Peyer's patch (tissue), 4 donors: ENCODE data around the gene SPATA33. TPM values are rescaled to one million over a fixed set of nuclear protein-coding genes. Genes with fewer than 3 reads are reported as not detected.
"Not testable (repeated sequence)": the region's sequence is repeated elsewhere in the genome, so short reads cannot be mapped to it uniquely, and the experiment has no call there.

Source experiments
- DNase-seq, 3 donors: peaks; one replicate each; pipeline ENCODE4 v3.0.0-alpha.2; 2017 to 2019
- H3K27ac ChIP-seq, 4 donors: fragments of 200-600 bp; sonication (generic); one replicate each; pipeline ENCODE4 v1.5.1; 2016 to 2019
- H3K27me3 ChIP-seq, 2 donors: fragments of 200-600 bp; sonication (generic); one replicate each; pipeline ENCODE4 v1.5.1; 2019
- H3K36me3 ChIP-seq, 3 donors: fragments of 200-600 bp; sonication (generic); one replicate each; pipeline ENCODE4 v1.5.1; 2016 to 2019
- H3K4me1 ChIP-seq, 4 donors: fragments of 200-600 bp; sonication (generic); one replicate each; pipeline ENCODE4 v1.5.1; 2016 to 2019
- H3K4me3 ChIP-seq, 4 donors: fragments of 200-600 bp; sonication (generic); 1 replicate in 3 of 4; 2 replicates in 1 of 4; pipeline ENCODE4 v1.5.1; 2016 to 2019; ENCODE audit warnings: mild to moderate bottlenecking in 1 of 4
- H3K9me3 ChIP-seq, 4 donors: fragments of 200-600 bp; sonication (generic); one replicate each; pipeline ENCODE4 v1.5.1; 2016 to 2019; ENCODE audit warnings: mild to moderate bottlenecking in 1 of 4
- POLR2A ChIP-seq, 2 donors: fragments of 450-650 bp; IDR thresholded peaks; one replicate each; pipeline ENCODE4 v1.5.1; 2017; ENCODE audit warnings: antibody characterized with exemption in 2 of 2, mild to moderate bottlenecking in 2 of 2, moderate library complexity in 2 of 2
- total RNA-seq, 4 donors: library from RNA; depleted of rRNA; stranded (reverse); fragments of >200 nt; gene quantifications; one replicate each; pipeline ENCODE4 v1.1.0, GENCODE V29; 2016
- TF ChIP-seq, protein P1 (sequence below), 6 experiments: fragments of 450-650 bp in 4 of 6; fragments of 200-600 bp in 2 of 6; sonication (generic) in 1 of 6; IDR thresholded peaks; one replicate each; pipeline ENCODE4 v1.5.1; 2017 to 2019; ENCODE audit warnings: antibody characterized with exemption in 6 of 6, mild to moderate bottlenecking in 3 of 6, moderate library complexity in 1 of 6

The SPATA33 gene
- total RNA-seq, 4 donors from 2014 or later: 13.9 to 76.7 (median 25.6) TPM

GRCh38 chr16:89690392-89690901 lies 32.8 kb downstream of the SPATA33 start:
- Histone ChIP-seq H3K4me3 (no peak overlapping the region), H3K27ac (no peak overlapping the region), H3K36me3 (peaks cover 0 to 58% (median 3%) of the 10 kb centered on the region in 3 donors), H3K4me1 (peaks cover 3 to 23% (median 8%) of the 10 kb centered on the region in 4 donors), H3K27me3 (no peaks in the 10 kb centered on the region), H3K9me3 (no peaks in the 10 kb centered on the region)
- TF ChIP-seq, protein P1, sequence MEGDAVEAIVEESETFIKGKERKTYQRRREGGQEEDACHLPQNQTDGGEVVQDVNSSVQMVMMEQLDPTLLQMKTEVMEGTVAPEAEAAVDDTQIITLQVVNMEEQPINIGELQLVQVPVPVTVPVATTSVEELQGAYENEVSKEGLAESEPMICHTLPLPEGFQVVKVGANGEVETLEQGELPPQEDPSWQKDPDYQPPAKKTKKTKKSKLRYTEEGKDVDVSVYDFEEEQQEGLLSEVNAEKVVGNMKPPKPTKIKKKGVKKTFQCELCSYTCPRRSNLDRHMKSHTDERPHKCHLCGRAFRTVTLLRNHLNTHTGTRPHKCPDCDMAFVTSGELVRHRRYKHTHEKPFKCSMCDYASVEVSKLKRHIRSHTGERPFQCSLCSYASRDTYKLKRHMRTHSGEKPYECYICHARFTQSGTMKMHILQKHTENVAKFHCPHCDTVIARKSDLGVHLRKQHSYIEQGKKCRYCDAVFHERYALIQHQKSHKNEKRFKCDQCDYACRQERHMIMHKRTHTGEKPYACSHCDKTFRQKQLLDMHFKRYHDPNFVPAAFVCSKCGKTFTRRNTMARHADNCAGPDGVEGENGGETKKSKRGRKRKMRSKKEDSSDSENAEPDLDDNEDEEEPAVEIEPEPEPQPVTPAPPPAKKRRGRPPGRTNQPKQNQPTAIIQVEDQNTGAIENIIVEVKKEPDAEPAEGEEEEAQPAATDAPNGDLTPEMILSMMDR (IDR thresholded peaks at IDR 0.05): no peak
- TF ChIP-seq POLR2A (IDR thresholded peaks at IDR 0.05): no peak
- no peak for DNase-seq

GRCh38 chr16:89691231-89691985 lies 33.8 kb downstream of the SPATA33 start:
- no peak for DNase-seq
- H3K27me3 ChIP-seq: no peaks in the 10 kb centered on the region
- TF ChIP-seq, protein P1 (IDR thresholded peaks at IDR 0.05): no peak
- TF ChIP-seq POLR2A (IDR thresholded peaks at IDR 0.05): no peak
- H3K27ac ChIP-seq: no peak overlapping the region
- no peak overlapping the region for H3K4me3 ChIP-seq
- no peaks in the 10 kb centered on the region for H3K9me3 ChIP-seq
- H3K4me1 ChIP-seq: peaks cover 3 to 31% (median 13%) of the 10 kb centered on the region in 4 donors
- peaks cover 0 to 66% (median 3%) of the 10 kb centered on the region in 3 donors for H3K36me3 ChIP-seq

GRCh38 chr16:89691986-89692569 lies 34.4 kb downstream of the SPATA33 start:
- no peaks in the 10 kb centered on the region for H3K27me3 ChIP-seq
- peaks cover 0 to 72% (median 3%) of the 10 kb centered on the region in 3 donors for H3K36me3 ChIP-seq
- no peak overlapping the region for H3K4me3 ChIP-seq
- DNase-seq: no peak
- TF ChIP-seq, protein P1 (IDR thresholded peaks at IDR 0.05): no peak
- TF ChIP-seq POLR2A (IDR thresholded peaks at IDR 0.05): no peak
- H3K4me1 ChIP-seq: peaks cover 3 to 37% (median 17%) of the 10 kb centered on the region in 4 donors
- H3K27ac ChIP-seq: no peak overlapping the region
- no peaks in the 10 kb centered on the region for H3K9me3 ChIP-seq

DNA sequence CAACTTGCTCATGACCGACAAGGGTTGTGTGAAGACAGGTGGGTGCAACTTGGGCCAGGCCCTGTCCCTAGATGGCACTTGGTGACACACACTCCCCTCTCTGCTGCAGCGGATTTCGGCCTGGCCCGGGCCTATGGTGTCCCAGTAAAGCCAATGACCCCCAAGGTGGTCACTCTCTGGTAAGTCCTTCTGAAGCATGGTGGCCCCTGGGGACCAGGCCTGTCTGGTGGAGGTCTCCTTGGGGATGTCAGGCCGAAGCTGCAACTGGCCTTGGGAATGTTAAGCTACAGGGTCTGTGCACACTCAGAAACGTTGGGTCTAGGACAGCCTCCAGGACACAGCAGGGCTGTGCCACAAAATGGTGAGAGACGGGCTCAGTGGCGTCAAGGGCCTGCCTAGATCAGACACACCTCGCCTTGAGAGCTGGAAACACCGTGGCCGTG lies 35.7 kb downstream of the SPATA33 start:
- TF ChIP-seq POLR2A (IDR thresholded peaks at IDR 0.05): no peak
- TF ChIP-seq, protein P1 (IDR thresholded peaks at IDR 0.05): no peak
- Histone ChIP-seq H3K27me3 (no peaks in the 10 kb centered on the region), H3K27ac (no peak overlapping the region), H3K9me3 (no peaks in the 10 kb centered on the region), H3K4me3 (no peak overlapping the region), H3K36me3 (peaks cover 0 to 84% (median 3%) of the 10 kb centered on the region in 3 donors), H3K4me1 (peaks cover under 1 to 28% (median 10%) of the 10 kb centered on the region in 4 donors)
- DNase-seq: no peak

DNA sequence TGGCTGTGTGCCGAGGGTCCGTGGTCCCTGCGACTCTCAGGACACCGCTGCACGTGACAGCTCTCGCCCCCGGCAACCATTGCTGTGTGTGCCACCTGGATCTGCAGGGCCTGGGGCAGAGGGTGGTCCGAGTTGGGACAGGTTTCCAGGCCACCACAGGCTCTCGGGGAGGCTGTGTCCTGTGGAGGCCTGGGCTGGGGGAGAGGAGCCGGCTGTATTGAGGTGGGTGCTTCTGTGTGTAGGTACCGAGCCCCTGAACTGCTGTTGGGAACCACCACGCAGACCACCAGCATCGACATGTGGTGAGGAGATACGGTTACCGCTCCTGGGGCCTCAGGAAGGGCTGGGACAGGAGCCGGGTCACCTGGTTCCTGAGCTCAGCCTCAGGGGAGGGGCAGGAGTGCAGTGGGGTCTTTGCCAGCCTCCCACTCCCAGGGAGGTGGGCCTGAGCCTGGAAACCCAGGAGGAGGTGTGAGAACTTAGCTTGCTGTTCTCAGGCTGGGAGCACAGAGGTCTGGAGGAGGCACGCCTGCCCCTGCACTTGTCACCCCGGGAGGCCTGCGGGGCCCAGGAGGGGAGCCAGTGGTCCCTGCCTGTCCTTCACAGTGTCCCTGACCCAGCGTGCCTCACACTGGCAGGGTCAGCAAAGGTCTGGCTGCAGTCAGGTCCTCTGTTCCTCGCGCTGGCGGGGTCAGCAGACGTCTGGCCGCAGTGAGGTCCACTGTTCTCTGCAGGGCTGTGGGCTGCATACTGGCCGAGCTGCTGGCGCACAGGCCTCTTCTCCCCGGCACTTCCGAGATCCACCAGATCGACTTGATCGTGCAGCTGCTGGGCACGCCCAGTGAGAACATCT lies 36.5 kb downstream of the SPATA33 start:
- Histone ChIP-seq H3K9me3 (no peaks in the 10 kb centered on the region), H3K27ac (no peak overlapping the region), H3K4me3 (no peak overlapping the region), H3K36me3 (peaks cover 0 to 84% (median 3%) of the 10 kb centered on the region in 3 donors), H3K27me3 (no peaks in the 10 kb centered on the region), H3K4me1 (peaks cover 0 to 23% (median 10%) of the 10 kb centered on the region in 4 donors)
- no peak for TF ChIP-seq POLR2A (IDR thresholded peaks at IDR 0.05)
- DNase-seq: peak in 1 of 3 donors; percentile 51

GRCh38 chr16:89694784-89695085 lies 37.1 kb downstream of the SPATA33 start:
- H3K27me3 ChIP-seq, H3K9me3 ChIP-seq, DNase-seq, H3K4me3 ChIP-seq: not testable (repeated sequence)
- H3K4me1 ChIP-seq: peaks cover 0 to 28% (median 12%) of the 10 kb centered on the region in 4 donors
- H3K27ac ChIP-seq: peak overlapping the region in 1 of 4 donors; percentile 45
- peaks cover 0 to 79% (median 3%) of the 10 kb centered on the region in 3 donors for H3K36me3 ChIP-seq
